Activated CD8-positive, alpha-beta T cell treated with anti-CD3 and anti-CD28 coated beads for 36 hours (primary cell): ENCODE data around the gene RPS6KC1. TPM values are rescaled to one million over a fixed set of nuclear protein-coding genes. Genes with fewer than 3 reads are reported as not detected.
"Not testable (repeated sequence)": the region's sequence is repeated elsewhere in the genome, so short reads cannot be mapped to it uniquely, and the experiment has no call there.

Experiments
- ATAC-seq: fragments of 200-7000 bp; cut with Tn5 transposase; one replicate; pipeline ENCODE4 v1.10.0; 2021; ENCODE audit warnings: mild to moderate bottlenecking, moderate library complexity
- CTCF ChIA-PET: fragments of 350-600 bp; sonication (Branson Sonifier 250); formaldehyde crosslinking; loops from one replicate; lab custom pipeline; 2021; ENCODE audit warnings: antibody characterized with exemption; lab: Charles Lee
- POLR2A ChIA-PET: fragments of 350-600 bp; sonication (Branson Sonifier 250); formaldehyde crosslinking; loops from one replicate; lab custom pipeline; 2021; ENCODE audit warnings: antibody characterized with exemption; lab: Charles Lee
- DNase-seq: peaks from one replicate; pipeline ENCODE4 v3.0.0-alpha.2; 2020
- H3K27ac Mint-ChIP-seq: one replicate; pipeline ENCODE4 v1.8.0; 2021; ENCODE audit warnings: mild to moderate bottlenecking, mixed read lengths
- H3K27me3 Mint-ChIP-seq: one replicate; pipeline ENCODE4 v1.8.0; 2021; ENCODE audit warnings: mixed read lengths
- H3K36me3 Mint-ChIP-seq: one replicate; pipeline ENCODE4 v1.8.0; 2021; ENCODE audit warnings: low read depth, mixed read lengths
- H3K4me1 Mint-ChIP-seq: one replicate; pipeline ENCODE4 v1.8.0; 2021; ENCODE audit warnings: low read depth, mixed read lengths
- H3K4me3 Mint-ChIP-seq: one replicate; pipeline ENCODE4 v1.8.0; 2021; ENCODE audit warnings: mild to moderate bottlenecking, moderate library complexity, mixed read lengths
- H3K9me3 Mint-ChIP-seq: one replicate; pipeline ENCODE4 v1.8.0; 2021; ENCODE audit warnings: mixed read lengths
- intact Hi-C: fragments of 100-400 bp; cut with micrococcal nuclease; formaldehyde crosslinking; loops from one replicate; pipeline ENCODE4 v1.10.0; 2022
- total RNA-seq, 2 experiments: library from RNA; stranded (reverse); gene quantifications; one replicate each; pipeline ENCODE4 v1.2.3, GENCODE V29; 2021
- TF ChIP-seq, protein P1 (sequence below): fragments of 200-600 bp; IDR thresholded peaks from one replicate; pipeline ENCODE4 v1.8.0; 2022; ENCODE audit warnings: antibody characterized with exemption, mild to moderate bottlenecking

Gene RPS6KC1
- total RNA-seq, 2 experiments from 2014 or later: 5.3 TPM

GRCh38 chr1:213154056-213154685, 103.1 kb downstream of the RPS6KC1 start:
- intact Hi-C loops: no loop called here

GRCh38 chr1:213159376-213159775, 108.3 kb downstream of the RPS6KC1 start:
- ATAC-seq: no peak
- no peak for DNase-seq
- ChIA-PET CTCF (no interaction called here), POLR2A (no interaction called here)
- intact Hi-C loops: no loop called here
- Mint-ChIP-seq H3K27me3 (no peaks in the 10 kb centered on the region), H3K27ac (no peak overlapping the region), H3K4me3 (no peak overlapping the region), H3K36me3 (peaks cover 21% of the 10 kb centered on the region), H3K4me1 (no peaks in the 10 kb centered on the region), H3K9me3 (peaks cover 2% of the 10 kb centered on the region)
- TF ChIP-seq, protein P1, sequence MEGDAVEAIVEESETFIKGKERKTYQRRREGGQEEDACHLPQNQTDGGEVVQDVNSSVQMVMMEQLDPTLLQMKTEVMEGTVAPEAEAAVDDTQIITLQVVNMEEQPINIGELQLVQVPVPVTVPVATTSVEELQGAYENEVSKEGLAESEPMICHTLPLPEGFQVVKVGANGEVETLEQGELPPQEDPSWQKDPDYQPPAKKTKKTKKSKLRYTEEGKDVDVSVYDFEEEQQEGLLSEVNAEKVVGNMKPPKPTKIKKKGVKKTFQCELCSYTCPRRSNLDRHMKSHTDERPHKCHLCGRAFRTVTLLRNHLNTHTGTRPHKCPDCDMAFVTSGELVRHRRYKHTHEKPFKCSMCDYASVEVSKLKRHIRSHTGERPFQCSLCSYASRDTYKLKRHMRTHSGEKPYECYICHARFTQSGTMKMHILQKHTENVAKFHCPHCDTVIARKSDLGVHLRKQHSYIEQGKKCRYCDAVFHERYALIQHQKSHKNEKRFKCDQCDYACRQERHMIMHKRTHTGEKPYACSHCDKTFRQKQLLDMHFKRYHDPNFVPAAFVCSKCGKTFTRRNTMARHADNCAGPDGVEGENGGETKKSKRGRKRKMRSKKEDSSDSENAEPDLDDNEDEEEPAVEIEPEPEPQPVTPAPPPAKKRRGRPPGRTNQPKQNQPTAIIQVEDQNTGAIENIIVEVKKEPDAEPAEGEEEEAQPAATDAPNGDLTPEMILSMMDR: no peak

More at GRCh38 chr1:213154056-213154685, 103.1 kb downstream of the RPS6KC1 start:
- ChIA-PET CTCF (no interaction called here), POLR2A (interaction anchor here (0.6 kb wide), 1 partner anchor 727 kb away, joined by 3 read pairs; no protein-coding TSS in a partner anchor)
- Mint-ChIP-seq H3K36me3 (peaks cover 20% of the 10 kb centered on the region), H3K4me1 (no peaks in the 10 kb centered on the region), H3K4me3 (no peak overlapping the region), H3K9me3 (peaks cover 7% of the 10 kb centered on the region), H3K27ac (no peak overlapping the region), H3K27me3 (no peaks in the 10 kb centered on the region)
- TF ChIP-seq, protein P1: no peak
- DNase-seq (no peak), ATAC-seq (no peak)

DNA sequence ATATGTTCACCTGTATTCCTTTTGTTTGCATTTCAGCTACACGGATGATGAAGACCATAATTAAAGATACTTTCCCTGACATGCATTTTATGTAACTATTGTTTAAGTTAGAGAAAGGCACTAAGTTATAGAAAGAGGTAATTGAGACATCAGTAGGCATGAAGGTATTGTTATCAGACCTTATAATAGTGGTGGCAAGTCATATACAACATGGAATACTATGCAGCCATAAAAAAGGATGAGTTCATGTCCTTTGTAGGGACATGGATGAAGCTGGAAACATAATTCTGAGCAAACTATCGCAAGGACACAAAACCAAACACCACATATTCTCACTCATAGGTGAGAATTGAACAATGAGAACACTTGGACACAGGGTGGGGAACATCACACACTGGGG, 109.4 kb downstream of the RPS6KC1 start:
- intact Hi-C loops, POLR2A ChIA-PET: not testable (repeated sequence)

DNA sequence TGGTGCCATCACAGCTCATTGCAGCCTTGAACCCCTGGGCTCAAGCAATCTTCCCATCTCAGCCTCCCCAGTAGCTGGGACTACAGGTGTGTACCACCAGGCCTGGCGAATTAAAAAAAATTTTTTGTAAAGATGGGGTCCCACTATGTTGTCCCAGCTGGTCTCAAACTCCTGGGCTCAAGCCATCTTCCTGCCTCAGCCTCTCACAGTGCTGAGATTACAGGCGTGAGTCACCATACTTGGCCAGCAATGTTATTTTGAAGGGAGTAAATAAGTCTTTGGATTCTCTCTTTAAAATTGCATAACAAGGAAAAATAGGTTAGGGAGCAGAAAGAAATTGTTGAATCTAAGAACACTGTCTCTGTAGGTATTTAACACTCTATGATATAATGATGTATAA, 111.3 kb downstream of the RPS6KC1 start:
- Mint-ChIP-seq H3K27ac (no peak overlapping the region), H3K27me3 (no peaks in the 10 kb centered on the region), H3K4me3 (no peak overlapping the region), H3K36me3 (peaks cover 12% of the 10 kb centered on the region), H3K9me3 (no peaks in the 10 kb centered on the region), H3K4me1 (no peaks in the 10 kb centered on the region)
- CTCF ChIA-PET: no interaction called here
- TF ChIP-seq, protein P1: no peak
- DNase-seq (no peak), ATAC-seq (no peak)
- intact Hi-C loops: no loop called here
- POLR2A ChIA-PET: no interaction called here

More for the DNA sequence above, 109.4 kb downstream of the RPS6KC1 start:
- CTCF ChIA-PET, H3K4me1 Mint-ChIP-seq, H3K4me3 Mint-ChIP-seq, H3K27me3 Mint-ChIP-seq, H3K9me3 Mint-ChIP-seq, H3K27ac Mint-ChIP-seq, DNase-seq, ATAC-seq: not testable (repeated sequence)
- H3K36me3 Mint-ChIP-seq: peaks cover 21% of the 10 kb centered on the region

- ATAC-seq (no peak), DNase-seq (no peak)
- ChIA-PET CTCF (no interaction called here), POLR2A (no interaction called here)
- TF ChIP-seq, protein P1: no peak
- no peak overlapping the region for H3K27ac Mint-ChIP-seq
- H3K9me3 Mint-ChIP-seq: no peaks in the 10 kb centered on the region
- no peaks in the 10 kb centered on the region for H3K27me3 Mint-ChIP-seq
- H3K36me3 Mint-ChIP-seq: peaks cover 7% of the 10 kb centered on the region
- H3K4me1 Mint-ChIP-seq: no peaks in the 10 kb centered on the region
- intact Hi-C loops: no loop called here
- no peak overlapping the region for H3K4me3 Mint-ChIP-seq
Observed at GRCh38 chr1:213162862-213163261, 111.8 kb downstream of the RPS6KC1 start.
